GM18511 (cell line): ENCODE measurements around the gene ANK3.

ENCODE experiments used
- ATAC-seq: cut with Tn5 transposase; IDR thresholded peaks from one replicate; pipeline ENCODE4 v1.9.1; 2021; ENCODE audit warnings: mild to moderate bottlenecking, moderate library complexity; ENCODE audit not compliant: unreplicated experiment

The ANK3 gene

DNA sequence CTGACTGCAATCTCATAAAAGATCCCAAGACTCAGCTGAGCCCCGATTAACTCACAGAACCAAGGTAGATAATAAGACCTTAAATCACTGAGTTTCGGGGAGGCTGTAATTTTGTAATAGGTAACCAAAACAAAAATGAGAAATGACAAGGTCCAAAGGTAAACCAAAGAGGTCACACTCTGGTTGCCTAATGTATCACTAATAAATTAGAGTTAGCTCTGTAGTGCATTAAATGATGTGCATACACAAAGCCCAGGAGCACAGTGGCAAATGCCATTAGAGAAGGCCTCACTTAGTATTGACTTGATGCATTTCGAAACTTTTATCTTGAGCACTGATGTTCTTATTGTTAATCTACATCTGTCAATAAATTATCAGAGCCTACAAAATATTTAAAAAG, 245.6 kb downstream of the ANK3 start:
- peak; percentile 36 for ATAC-seq

DNA sequence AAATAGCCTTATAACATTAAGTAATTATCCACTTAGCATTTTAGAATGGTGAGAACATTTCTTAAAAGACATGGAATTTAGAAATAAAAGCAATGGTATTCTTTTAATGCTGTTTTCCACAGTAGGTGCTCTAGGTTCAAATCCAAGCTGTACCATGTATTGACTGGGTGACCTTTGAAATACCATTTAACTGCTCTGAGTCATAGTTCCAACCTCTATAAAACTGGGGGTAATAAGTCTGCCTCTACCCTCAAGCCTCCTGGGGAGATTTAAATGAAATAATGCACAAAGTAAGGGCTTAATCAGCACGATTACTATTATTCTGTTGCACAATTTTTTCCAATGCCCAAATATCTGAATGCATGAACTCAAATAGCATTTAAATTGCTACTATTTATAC, 246.9 kb downstream of the ANK3 start:
- ATAC-seq, result no peak

- ATAC-seq, result no peak
Measured at GRCh38 chr10:60141896-60142559, 247.6 kb downstream of the ANK3 start.

GRCh38 chr10:60140651-60141632, 248.7 kb downstream of the ANK3 start:
- no peak for ATAC-seq

DNA sequence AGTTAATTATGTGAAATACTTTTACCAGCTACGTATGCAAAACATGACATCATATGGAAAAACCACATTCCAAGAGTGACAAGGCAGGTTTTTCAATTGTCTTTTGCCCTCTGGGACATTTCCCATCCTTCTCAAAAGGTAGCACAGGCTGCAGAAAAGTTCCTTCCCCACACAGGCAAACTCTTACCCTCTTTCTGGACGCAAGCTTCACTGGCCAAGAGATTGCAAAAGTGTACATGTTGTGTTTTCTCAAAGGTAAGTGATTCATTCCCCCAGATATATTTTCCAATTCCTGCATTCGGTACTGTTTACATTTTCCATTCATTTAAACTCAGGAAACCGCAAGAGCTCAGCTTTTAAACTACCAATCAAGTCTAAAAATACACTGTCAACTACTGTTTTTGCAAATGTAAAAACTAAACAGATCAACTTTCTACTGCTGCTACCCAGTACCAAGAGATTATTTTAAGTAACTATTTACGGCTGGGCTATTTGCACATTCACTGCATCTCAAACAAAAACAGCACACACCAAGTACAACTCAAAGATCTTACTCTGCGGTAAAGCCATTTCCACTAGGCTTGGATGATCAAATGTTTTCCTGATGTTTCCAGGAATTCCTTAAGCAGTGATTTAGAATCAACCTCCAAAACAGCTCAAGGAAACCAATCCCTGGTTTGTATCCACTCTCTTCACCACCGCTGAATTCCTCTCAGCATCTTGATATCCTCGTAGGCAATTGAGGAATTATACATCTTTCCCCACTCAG, 249.7 kb downstream of the ANK3 start:
- ATAC-seq, result peak; percentile 49

DNA sequence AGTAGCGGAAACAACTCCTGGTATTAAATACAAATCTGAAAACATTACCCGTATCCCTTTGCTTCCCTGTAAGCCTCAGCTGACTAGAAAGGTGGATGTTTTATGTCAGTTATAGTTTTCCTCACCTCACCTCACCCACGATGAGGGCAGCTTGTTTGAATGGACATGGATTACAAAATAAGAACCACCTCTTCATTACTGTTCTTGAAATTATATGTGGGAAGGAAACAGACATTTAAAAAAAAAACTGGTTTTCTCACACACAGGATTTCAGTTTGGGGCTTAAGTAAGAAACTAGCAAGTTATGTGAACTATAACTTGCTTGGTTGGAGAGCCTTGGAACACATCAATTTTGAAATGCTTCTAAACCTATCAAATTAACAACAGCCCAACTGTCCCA, 250.4 kb downstream of the ANK3 start:
- no peak for ATAC-seq

DNA sequence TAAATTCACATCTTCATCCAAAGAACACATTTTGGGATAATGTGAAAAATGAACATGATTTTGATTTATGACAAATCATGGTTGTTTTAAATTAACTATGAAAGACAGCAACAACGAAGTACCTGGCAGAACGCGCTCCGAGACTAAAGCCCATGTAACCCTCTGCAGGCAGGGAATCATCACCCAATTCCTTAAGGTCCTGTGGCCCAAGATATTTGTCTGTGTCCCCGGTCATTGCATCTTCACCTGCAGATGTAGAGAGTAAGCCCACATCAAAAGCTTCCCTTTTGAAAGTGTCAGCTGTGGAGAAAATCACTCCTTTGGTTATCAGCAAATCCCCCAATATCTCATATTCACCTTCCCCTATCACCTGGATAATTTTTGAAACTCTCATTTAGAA, 250.8 kb downstream of the ANK3 start:
- no peak for ATAC-seq

DNA sequence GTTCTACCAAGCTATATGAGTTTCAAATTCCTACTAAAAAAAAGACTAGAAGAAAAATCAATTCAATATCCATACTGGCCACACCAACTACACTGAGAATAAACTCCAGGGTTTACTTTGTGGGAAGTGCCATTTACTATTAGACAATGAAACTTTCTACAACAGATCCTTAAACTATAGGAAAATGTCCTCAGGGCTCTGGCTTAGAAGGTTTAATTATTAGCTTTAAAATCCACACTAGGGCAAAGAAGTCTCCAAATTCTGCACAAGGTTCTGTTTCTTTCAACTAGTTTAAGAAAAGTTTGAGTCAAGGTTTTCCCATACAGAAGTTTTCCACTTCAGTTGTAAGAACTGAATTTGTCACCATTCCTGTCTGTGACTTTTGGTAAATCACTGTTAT, 251.6 kb downstream of the ANK3 start:
- no peak for ATAC-seq

DNA sequence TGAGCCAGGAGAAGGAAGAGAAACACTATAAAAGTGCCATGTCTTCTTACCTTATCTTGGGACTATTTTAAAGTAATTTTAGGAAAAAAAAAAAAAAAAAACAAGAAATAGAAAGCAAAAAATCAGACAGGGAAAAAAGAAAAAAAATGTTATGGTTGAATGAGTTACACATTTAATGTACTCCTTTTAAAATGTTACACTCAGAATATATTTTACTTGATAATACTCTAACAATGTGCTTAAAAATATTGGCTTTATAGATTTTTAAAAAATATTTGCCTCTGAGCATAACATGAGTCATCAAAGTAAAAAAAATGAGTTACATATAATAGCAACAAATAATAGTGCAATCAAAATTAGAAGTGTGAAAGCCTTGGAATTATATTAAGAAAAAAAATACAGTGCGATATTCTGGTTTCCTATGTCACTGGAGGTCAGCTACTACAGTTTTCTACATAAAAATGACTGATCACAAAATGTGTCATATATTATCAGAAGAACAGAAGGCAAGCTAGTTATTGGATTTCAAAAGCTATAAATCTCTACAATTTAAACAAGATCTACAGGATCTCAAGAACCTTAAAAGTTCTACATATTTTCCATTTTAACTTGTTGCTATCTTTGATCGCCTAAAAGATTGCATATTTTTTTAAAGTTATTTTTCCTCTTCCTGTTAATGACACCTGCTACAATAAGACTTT, 252.2 kb downstream of the ANK3 start:
- ATAC-seq, result no peak

DNA sequence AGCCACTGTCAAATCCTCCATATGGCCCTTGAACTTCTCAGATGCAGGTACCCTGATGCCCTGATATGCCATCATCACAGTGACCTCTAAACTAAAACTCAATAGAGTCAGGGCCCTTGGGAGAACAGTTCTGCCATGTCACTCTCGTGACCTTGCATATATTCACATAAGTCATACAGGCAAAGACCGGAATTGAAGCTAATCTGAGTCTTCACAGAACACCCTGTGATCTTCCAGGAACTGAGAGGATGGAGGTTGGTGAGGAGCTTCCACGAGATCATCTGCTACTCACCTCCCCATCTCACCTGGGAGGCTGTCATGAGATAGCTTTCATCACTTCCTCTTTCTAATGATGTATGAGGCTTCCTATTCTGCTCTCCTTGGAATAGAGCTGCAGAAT, 254.7 kb downstream of the ANK3 start:
- peak; percentile 59 for ATAC-seq

- no peak for ATAC-seq
Measured at GRCh38 chr10:60134548-60134947, 255.1 kb downstream of the ANK3 start.

DNA sequence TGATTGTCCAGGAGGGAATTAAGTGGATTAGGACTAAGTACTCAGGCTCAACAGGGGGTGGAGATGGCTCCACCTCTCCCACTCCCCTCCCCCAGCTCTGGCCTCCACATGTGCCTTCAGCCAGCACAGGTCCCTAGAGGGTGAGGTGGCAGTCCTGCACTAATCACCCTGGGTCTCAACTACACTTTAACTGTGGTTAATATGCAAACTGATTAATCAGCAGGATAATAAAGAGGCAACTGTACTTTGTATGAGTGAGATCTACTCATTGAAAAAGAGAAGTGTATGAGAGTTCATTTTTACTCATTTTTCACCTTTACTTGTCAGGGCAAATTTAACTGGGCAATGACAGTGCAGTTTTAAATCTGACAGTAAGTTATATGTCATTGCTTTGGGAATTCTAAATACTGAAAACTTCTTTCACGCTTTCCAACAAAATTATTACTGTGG, 259.5 kb downstream of the ANK3 start:
- ATAC-seq, result peak; percentile 86

- no peak for ATAC-seq
Measured at GRCh38 chr10:60125895-60126294, 263.8 kb downstream of the ANK3 start.

DNA sequence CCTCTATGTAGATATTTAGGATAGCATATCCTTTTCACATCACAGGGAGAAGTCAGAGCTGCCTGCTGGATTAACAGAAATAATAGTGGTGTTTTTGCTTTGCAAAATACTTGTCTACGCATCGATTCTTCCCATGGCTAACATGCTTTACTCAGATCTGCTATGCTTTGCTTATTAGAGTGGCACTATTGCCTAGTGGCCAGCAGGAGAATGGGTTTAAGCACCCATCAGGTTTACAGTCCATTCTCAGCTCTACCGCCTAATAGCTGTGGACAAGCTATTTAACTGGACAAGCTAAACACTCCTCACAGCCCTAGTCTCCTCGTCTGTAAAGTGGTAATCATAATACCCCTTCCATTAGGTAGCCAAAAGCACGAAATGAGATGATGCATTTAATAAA, 265.1 kb downstream of the ANK3 start:
- ATAC-seq, result no peak

DNA sequence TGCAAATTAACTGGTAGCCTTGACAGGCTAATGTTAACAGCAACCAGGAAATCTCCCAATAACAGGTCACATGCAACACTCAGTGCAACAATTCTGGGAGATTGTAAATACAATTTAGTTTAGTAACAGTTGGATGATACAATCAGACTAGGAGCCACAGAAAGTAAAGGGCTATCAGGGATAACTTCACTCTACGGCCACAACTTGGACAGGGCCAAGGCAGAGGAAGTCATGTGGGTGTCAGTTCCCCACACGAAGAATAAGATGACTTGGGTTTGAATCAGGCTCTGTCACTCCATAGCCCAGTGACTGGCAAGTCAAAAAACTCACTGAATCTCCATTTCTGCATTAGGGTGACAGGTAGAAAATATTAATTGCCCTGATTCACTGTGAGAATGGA, 266.0 kb downstream of the ANK3 start:
- no peak for ATAC-seq

GRCh38 chr10:60123172-60123571, 266.5 kb downstream of the ANK3 start:
- no peak for ATAC-seq

- ATAC-seq, result no peak
Measured at GRCh38 chr10:60122190-60122589, 267.5 kb downstream of the ANK3 start.

- peak; percentile 85 for ATAC-seq
Measured at GRCh38 chr10:60114765-60115586, 274.7 kb downstream of the ANK3 start.

GRCh38 chr10:60110739-60111138, 278.9 kb downstream of the ANK3 start:
- ATAC-seq, result no peak
